Parathyroid adenoma (tissue), 2 donors: ENCODE data around the gene PRKN.

ENCODE experiments used
- H2AFZ ChIP-seq: fragments of 300-600 bp; sonication (generic); one replicate; pipeline ENCODE4 v1.7.0; 2017; ENCODE audit warnings: antibody characterized with exemption, mild to moderate bottlenecking
- H3K27ac ChIP-seq: fragments of 300-600 bp; sonication (generic); one replicate; pipeline ENCODE4 v1.7.0; 2017
- H3K27me3 ChIP-seq: fragments of 300-600 bp; sonication (generic); one replicate; pipeline ENCODE4 v1.7.0; 2017; ENCODE audit warnings: low read length; ENCODE audit not compliant: control insufficient read depth, insufficient read depth
- H3K36me3 ChIP-seq: fragments of 300-600 bp; sonication (generic); one replicate; pipeline ENCODE4 v1.7.0; 2017; ENCODE audit warnings: low read length; ENCODE audit not compliant: control insufficient read depth, insufficient read depth
- H3K4me1 ChIP-seq: fragments of 300-600 bp; sonication (generic); one replicate; pipeline ENCODE4 v1.7.0; 2017; ENCODE audit warnings: control low read depth
- H3K4me2 ChIP-seq: fragments of 300-600 bp; sonication (generic); one replicate; pipeline ENCODE4 v1.7.0; 2017; ENCODE audit warnings: low read length
- H3K4me3 ChIP-seq: fragments of 300-600 bp; sonication (generic); one replicate; pipeline ENCODE4 v1.7.0; 2017; ENCODE audit warnings: low read depth, low read length
- H3K79me2 ChIP-seq: fragments of 300-600 bp; sonication (generic); one replicate; pipeline ENCODE4 v1.7.0; 2017; ENCODE audit warnings: control low read depth
- H3K9ac ChIP-seq: fragments of 300-600 bp; sonication (generic); one replicate; pipeline ENCODE4 v1.7.0; 2017; ENCODE audit warnings: mild to moderate bottlenecking
- H3K9me3 ChIP-seq: fragments of 300-600 bp; sonication (generic); one replicate; pipeline ENCODE4 v1.7.0; 2017; ENCODE audit warnings: low read length; ENCODE audit not compliant: control insufficient read depth
- CTCF ChIP-seq: fragments of 300-600 bp; sonication (generic); IDR thresholded peaks from one replicate; pipeline ENCODE4 v1.7.0; 2017; ENCODE audit warnings: antibody characterized with exemption, mild to moderate bottlenecking
- donor health status: primary hyperparathyroidism.

PRKN gene

GRCh38 chr6:161901740-161902426 lies 825.7 kb downstream of the PRKN start:
- Histone ChIP-seq H3K36me3 (no peaks in the 10 kb centered on the region), H3K27me3 (no peaks in the 10 kb centered on the region), H3K79me2 (no peaks in the 10 kb centered on the region), H3K27ac (no peak overlapping the region), H3K9ac (no peak overlapping the region), H3K9me3 (no peaks in the 10 kb centered on the region), H3K4me1 (no peaks in the 10 kb centered on the region), H3K4me3 (no peak overlapping the region), H3K4me2 (no peak overlapping the region), H2AFZ (no peak overlapping the region)
- TF ChIP-seq CTCF: no peak

- H3K79me2 ChIP-seq: no peaks in the 10 kb centered on the region
- no peak overlapping the region for H3K4me2 ChIP-seq
- H3K4me3 ChIP-seq: no peak overlapping the region
- H3K4me1 ChIP-seq: no peaks in the 10 kb centered on the region
- H3K9ac ChIP-seq: no peak overlapping the region
- no peak for TF ChIP-seq CTCF
- H2AFZ ChIP-seq: no peak overlapping the region
- H3K9me3 ChIP-seq: no peaks in the 10 kb centered on the region
- H3K27me3 ChIP-seq: no peaks in the 10 kb centered on the region
- H3K27ac ChIP-seq: no peak overlapping the region
- H3K36me3 ChIP-seq: no peaks in the 10 kb centered on the region
Measured at GRCh38 chr6:161894436-161894835, 833.1 kb downstream of the PRKN start.

GRCh38 chr6:161891542-161891941 lies 836.0 kb downstream of the PRKN start:
- no peak overlapping the region for H3K4me3 ChIP-seq
- no peak for TF ChIP-seq CTCF
- no peak overlapping the region for H2AFZ ChIP-seq
- no peak overlapping the region for H3K27ac ChIP-seq
- H3K4me1 ChIP-seq: no peaks in the 10 kb centered on the region
- no peaks in the 10 kb centered on the region for H3K36me3 ChIP-seq
- H3K4me2 ChIP-seq: no peak overlapping the region
- no peak overlapping the region for H3K9ac ChIP-seq
- no peaks in the 10 kb centered on the region for H3K9me3 ChIP-seq
- no peaks in the 10 kb centered on the region for H3K79me2 ChIP-seq
- H3K27me3 ChIP-seq: no peaks in the 10 kb centered on the region

GRCh38 chr6:161890832-161891297 lies 836.7 kb downstream of the PRKN start:
- no peak overlapping the region for H3K4me2 ChIP-seq
- H3K9me3 ChIP-seq: no peaks in the 10 kb centered on the region
- TF ChIP-seq CTCF: no peak
- no peak overlapping the region for H2AFZ ChIP-seq
- H3K36me3 ChIP-seq: no peaks in the 10 kb centered on the region
- H3K27me3 ChIP-seq: no peaks in the 10 kb centered on the region
- no peak overlapping the region for H3K4me3 ChIP-seq
- no peak overlapping the region for H3K9ac ChIP-seq
- no peaks in the 10 kb centered on the region for H3K79me2 ChIP-seq
- H3K4me1 ChIP-seq: no peaks in the 10 kb centered on the region
- H3K27ac ChIP-seq: no peak overlapping the region
